Activated CD4-positive, alpha-beta T cell treated with anti-CD3 and anti-CD28 coated beads, Interleukin-2, amount 50 U/mL, for 48 hours (primary cell): ENCODE results near the gene GHR.

ENCODE experiments used
- DNase-seq, 2 experiments: peaks; one replicate each; pipeline ENCODE4 v3.0.0-alpha.2; 2020

Gene GHR

DNA sequence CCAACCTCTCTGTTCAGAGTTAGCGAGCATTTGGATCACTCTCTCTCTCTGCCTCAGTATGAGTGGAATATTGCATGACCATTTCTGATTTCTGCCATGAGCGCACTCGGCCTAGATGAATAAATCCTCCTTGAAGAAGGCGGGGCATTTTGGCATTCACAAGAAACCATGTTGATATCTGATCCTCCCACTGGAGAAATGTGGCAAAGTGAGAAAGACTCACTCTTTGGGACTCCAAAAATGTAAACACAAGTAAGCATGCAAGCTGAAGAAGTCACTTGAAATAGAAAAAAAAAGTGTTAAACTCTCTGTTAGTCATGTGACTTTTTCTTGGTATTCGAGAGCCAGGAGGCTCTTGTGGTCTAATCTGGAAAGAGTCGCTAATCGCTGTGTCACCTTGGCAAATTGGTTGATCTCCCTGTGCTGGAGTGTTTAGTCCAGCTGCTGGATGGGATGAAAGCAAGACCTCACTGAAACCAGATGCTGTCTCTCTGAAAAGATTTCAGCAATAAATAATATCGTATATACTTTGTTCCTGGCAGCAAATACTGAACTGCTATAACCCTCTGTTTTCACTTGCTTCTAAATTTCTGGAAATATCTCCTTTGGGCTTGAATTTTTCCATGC lies 95.5 kb downstream of the GHR start:
- DNase-seq, result no peak

GRCh38 chr5:42520203-42520602 lies 97.0 kb downstream of the GHR start:
- DNase-seq, result no peak

GRCh38 chr5:42520957-42521356 lies 97.7 kb downstream of the GHR start:
- no peak for DNase-seq

DNA sequence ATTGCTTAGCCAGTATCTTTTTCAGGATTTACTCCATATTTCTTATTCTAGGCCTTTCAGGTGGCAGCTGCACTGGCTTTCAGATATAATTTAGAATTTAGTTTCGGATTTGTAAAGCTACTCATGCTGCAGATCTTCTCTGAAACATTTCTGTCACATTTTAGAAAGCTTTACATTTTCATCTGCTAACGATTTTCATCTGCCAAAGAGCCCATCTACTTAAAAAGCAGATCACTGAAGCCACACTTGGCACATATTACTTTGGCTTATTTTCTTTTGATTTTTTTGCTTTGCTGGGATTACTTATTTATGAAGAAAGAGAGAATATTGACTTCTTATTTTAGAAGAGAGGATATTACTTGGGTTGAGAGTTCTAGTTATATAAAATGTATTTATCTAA lies 98.2 kb downstream of the GHR start:
- DNase-seq, result no peak

DNA sequence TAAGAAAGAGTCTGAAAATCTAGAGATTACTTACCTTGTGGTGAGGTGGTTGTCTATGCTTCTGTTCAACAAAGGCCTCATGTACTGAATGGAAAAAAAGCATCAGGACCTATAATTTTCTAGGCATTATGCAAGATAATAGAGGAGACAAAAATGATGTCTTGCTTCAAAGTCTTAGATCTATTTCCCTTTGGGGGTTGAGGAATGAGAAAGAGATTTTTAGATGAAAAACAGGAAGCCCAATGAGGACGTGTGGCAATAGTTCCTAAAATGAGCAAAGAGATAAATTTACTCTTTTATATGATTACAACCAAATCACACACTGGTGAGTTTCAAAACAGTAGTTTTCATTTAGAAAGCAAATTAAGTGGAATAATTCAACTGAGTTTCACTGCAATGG lies 99.5 kb downstream of the GHR start:
- no peak for DNase-seq

GRCh38 chr5:42526179-42526578 lies 102.9 kb downstream of the GHR start:
- DNase-seq, result no peak

DNA sequence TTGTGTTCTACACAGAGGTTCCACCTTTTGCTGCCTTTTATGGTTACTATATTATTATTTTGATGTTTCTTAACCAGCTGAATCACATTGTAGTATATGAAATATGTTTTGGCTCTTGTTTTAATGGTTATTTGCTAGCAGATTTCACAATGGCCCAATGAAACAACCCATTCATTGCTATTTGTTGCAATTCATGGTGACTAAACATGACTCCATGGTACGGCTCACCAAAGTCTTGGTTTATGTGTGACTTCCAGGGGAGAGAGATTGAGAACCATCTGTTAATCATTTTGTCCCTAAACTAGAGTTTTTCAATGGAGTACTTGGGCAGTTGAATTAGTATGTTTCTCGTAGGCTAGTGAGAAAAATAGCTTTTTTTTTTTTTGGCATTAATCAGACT lies 108.4 kb downstream of the GHR start:
- DNase-seq, result no peak

- DNase-seq, result no peak
Observed at GRCh38 chr5:42542106-42542505, 118.9 kb downstream of the GHR start.

GRCh38 chr5:42543774-42544173 lies 120.5 kb downstream of the GHR start:
- no peak for DNase-seq

DNA sequence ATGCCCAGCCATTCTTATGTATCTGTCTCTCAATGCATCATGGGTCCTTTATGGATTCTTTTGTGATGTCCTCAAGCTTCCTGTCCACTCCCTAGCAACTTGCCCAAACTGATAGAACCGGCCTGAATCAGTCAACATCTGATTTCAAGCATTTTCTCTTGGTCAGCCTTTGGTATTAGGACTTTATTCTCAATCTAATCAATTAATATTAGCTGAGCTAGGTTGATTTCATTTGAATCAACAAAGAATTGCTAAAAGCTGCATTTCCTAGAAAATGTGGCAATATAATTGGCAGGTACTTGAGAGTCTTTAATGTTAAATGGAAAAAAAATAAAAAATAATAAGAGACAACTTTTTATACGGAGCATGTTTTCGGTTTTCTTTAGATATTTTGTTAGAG lies 121.8 kb downstream of the GHR start:
- DNase-seq, result no peak

GRCh38 chr5:42547141-42547540 lies 123.9 kb downstream of the GHR start:
- no peak for DNase-seq

GRCh38 chr5:42547894-42548293 lies 124.7 kb downstream of the GHR start:
- DNase-seq, result no peak

DNA sequence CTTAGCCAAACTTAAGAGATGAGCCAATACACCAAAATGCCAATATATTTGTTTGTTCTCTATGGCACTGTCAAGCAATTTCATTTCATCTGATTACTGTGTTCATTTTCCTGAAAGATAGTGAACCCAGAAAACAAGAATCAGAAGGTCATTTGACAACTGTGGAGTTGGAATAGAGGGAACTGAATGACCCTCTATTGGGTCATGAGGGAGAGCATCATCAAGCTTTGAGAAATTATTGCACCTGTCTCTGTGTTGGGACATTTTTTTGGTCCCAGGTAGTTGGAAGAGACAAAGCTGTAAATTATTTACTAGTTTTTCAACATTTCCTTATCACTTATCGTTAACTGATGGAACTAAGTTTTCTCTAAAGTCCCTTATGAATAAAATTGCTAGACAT lies 129.4 kb downstream of the GHR start:
- no peak for DNase-seq

- no peak for DNase-seq
Observed at GRCh38 chr5:42553461-42553860, 130.2 kb downstream of the GHR start.

- DNase-seq, result no peak
Observed at GRCh38 chr5:42555010-42555409, 131.8 kb downstream of the GHR start.

- no peak for DNase-seq
Observed at GRCh38 chr5:42555797-42556196, 132.6 kb downstream of the GHR start.

DNA sequence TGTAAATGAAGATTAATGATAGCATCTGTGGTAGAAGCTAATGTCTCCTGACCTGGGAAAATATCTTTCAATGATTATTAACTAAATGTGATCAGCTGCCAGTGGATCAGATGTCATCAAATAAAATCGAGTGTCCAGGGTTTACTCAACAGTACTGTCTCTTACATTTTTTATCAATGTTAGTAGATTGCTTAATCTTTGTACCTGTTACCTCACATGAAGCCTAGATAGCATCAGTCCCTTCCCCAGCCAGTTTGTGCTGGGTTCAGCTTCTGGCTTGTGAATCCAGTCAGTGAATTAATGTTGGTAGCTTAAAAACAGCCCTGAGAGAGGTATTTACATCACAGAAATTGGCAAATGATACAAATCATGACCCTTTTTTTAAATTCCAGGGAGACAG lies 134.4 kb downstream of the GHR start:
- DNase-seq, result no peak

DNA sequence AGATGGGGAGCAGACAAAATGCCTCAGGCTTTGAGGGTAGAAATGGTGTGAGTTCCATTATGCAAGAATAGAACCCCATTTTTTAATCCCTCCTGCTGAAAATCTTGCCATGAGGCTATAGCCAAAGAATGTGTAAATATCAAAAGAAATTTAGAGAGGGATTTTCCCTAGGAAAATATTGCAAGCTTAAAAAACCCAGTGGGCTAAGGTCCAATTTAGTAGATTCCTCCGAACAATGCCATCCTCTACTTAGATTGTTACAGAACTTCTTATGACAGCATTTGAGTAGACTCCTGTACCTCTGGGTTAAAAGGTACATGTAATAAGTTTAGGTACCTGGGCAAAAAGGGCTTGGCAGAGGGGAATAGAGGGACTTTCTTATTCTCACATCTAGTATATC lies 138.4 kb downstream of the GHR start:
- DNase-seq, result no peak

- DNase-seq, result no peak
Observed at GRCh38 chr5:42564689-42565356, 141.6 kb downstream of the GHR start.

GRCh38 chr5:42566652-42567295 lies 143.5 kb downstream of the GHR start:
- no peak for DNase-seq

- no peak for DNase-seq
Observed at GRCh38 chr5:42569325-42569724, 146.1 kb downstream of the GHR start.

DNA sequence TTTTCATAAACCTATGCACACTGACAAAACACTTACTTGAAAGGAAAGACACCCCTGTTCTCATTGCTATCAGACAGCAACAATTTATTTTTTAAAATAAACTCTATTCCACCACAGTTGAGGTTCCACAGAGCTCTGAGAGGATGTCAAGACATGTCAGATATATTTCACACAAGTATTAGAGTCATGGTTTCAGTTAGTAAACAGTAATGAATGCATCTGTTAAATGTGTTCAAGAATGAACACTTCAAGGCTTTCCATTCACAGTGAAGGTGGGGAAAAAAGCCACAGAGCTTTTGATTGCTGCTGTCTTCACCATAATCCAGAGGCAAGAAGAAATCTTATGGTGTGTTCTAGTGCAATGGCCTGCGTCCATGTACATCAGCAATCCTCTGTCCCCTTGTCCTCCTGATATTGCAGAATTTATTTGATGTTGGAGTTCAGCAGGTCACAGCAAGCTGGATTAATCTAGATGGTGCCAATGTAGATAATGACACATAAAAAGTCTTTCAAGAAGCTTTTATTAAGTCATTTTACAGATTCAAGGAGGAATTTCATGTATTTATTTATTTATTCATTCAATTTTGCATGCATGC lies 146.8 kb downstream of the GHR start:
- no peak for DNase-seq

DNA sequence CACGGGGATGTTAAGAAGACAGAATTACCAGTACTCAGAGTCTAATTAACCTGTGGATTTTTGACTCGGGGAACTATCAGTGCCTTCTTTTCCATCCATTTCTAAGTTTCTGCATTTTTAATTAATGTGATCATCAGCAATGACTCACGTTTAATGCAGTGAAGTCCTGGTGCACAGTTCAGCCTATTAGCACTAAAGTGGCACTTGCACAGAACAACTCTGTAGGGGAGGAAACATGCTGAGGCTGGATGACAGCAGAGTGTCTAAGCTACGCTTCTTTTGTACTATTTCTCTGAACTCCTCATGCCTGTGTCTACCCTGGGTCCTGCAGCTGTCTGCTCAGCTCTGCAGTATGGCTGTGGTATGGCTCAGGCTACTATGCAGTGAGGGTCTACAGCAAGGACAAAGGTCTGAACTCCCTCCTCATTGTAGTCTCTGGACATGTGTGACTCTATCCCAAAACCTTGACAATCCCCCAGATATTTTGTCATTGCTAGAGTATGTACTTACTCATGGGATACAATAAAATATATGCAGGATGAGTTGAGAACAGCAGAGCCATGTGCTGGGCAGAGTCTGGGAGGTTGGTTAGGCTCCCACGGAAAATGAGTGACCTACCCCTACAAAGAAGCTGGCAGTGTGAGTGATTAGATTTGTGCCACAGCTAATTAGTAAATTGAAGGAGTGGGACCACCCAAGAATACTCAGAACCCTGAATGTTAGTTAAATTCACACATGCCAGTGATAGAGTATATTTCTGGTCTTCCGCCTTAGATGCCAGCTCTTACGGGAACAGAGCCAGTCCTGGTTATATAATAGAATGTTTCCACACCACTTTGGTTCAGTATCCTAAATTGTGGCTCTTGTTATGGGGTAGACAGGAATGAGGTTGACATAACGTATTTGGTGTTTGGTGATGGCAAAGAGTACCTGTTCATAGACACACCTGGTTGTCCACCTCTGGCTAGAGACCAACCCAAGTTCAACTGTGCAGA lies 148.0 kb downstream of the GHR start:
- no peak for DNase-seq
